Measurements from ENCODE around the gene CACNA1S. TPM values are rescaled to one million over a fixed set of nuclear protein-coding genes. Genes with fewer than 3 reads are reported as not detected.

Gene CACNA1S
- total RNA-seq, 1 donor from 2014 or later, result not detected

GRCh38 chr1:201065686-201066085, 46.5 kb downstream of the CACNA1S start:
- peaks cover 2% of the 10 kb centered on the region for H3K27me3 Mint-ChIP-seq (ENCODE audit: low read depth)
- no peak overlapping the region for H3K27ac Mint-ChIP-seq
- H3K9me3 Mint-ChIP-seq, result no peaks in the 10 kb centered on the region
- peaks cover 5% of the 10 kb centered on the region for H3K4me1 Mint-ChIP-seq
- no peak overlapping the region for H3K4me3 Mint-ChIP-seq
- no peak for DNase-seq (ENCODE audit: low spot score in 2 of 2, unreplicated experiment in 2 of 2)
- no peaks in the 10 kb centered on the region for H3K36me3 Mint-ChIP-seq
- TF ChIP-seq CTCF (IDR thresholded peaks at IDR 0.05; ENCODE audit: unreplicated experiment), result no peak

DNA sequence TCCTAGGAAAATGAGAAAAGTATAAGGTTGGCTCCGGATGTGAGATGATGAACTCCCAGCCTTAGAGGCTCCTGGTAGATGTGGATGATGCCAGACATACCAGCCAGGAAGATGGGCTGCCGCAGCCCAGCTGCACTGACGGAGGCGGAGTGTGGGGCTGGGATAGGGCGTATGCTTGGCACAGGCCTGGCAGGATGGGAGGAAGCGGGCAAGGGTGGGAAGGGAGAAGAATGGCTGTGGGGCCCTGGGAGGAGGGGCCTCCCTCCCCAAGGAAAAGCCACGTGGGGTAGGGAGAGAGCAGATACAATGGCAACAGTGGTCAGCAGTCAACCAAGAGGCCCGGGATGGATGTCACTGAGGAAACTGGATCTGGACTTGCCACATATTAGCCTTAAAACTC, 47.4 kb downstream of the CACNA1S start:
- Mint-ChIP-seq H3K9me3 (no peaks in the 10 kb centered on the region), H3K27ac (no peak overlapping the region), H3K27me3 (ENCODE audit: low read depth) (no peaks in the 10 kb centered on the region), H3K4me1 (peaks cover 12% of the 10 kb centered on the region), H3K36me3 (no peaks in the 10 kb centered on the region), H3K4me3 (no peak overlapping the region)
- DNase-seq (ENCODE audit: low spot score in 2 of 2, unreplicated experiment in 2 of 2), result no peak
- TF ChIP-seq CTCF (IDR thresholded peaks at IDR 0.05; ENCODE audit: unreplicated experiment), result no peak

DNA sequence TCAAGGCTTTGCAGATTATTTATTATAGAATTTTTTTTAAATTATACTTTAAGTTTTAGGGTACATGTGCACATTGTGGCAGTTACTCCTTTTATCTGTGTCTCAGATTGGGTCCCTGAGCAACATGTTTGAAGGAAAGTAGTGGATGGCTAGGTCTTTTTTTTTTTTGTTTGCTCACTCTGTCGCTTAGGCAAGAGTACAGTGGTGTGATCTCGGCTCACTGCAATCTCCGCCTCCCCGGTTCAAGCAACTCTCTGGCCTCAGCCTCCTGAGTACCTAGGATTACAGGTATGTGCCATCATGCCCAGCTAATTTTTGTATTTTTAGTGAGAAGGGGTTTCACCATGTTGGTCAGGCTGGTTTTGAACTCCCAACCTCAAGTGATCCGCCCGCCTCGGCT, 49.1 kb downstream of the CACNA1S start:
- no peaks in the 10 kb centered on the region for H3K9me3 Mint-ChIP-seq
- peaks cover 3% of the 10 kb centered on the region for H3K27me3 Mint-ChIP-seq (ENCODE audit: low read depth)
- peaks cover 18% of the 10 kb centered on the region for H3K4me1 Mint-ChIP-seq
- no peak overlapping the region for H3K27ac Mint-ChIP-seq
- no peak for TF ChIP-seq CTCF (IDR thresholded peaks at IDR 0.05; ENCODE audit: unreplicated experiment)
- H3K4me3 Mint-ChIP-seq, result no peak overlapping the region
- DNase-seq (ENCODE audit: low spot score in 2 of 2, unreplicated experiment in 2 of 2), result no peak
- no peaks in the 10 kb centered on the region for H3K36me3 Mint-ChIP-seq

DNA sequence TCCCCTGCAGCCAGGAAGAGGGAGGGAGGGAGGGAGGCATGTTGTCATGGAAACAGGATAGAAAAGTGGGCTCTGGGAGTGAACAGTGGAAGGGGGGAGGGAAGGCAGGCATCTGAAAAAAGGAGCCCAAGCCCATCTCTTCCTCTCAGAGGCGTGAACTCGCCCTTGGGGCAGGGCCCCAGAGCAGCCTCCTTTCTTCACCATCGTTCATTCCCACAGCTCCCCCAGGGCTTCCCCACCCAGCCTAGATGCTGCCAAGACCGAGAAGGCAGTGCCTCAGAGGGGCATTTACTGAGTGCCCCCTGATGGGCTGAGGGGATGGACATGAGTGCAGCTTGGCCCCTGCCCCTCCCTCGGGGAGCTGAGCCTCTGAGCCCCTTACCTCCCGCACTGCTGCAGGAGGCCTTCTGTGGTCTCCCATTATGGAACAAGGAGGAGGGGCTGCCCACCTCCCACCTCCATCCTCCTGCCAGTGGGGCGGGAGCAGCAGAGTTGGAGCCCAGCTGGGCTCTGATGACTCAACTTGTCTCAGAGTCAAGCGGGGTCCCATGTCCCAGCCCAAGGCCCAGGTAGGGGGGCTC, 49.6 kb downstream of the CACNA1S start:
- peaks cover 18% of the 10 kb centered on the region for H3K4me1 Mint-ChIP-seq
- no peaks in the 10 kb centered on the region for H3K9me3 Mint-ChIP-seq
- no peak for DNase-seq (ENCODE audit: low spot score in 2 of 2, unreplicated experiment in 2 of 2)
- no peak overlapping the region for H3K27ac Mint-ChIP-seq
- no peak overlapping the region for H3K4me3 Mint-ChIP-seq
- no peaks in the 10 kb centered on the region for H3K36me3 Mint-ChIP-seq
- no peak for TF ChIP-seq CTCF (IDR thresholded peaks at IDR 0.05; ENCODE audit: unreplicated experiment)
- peaks cover 3% of the 10 kb centered on the region for H3K27me3 Mint-ChIP-seq (ENCODE audit: low read depth)

DNA sequence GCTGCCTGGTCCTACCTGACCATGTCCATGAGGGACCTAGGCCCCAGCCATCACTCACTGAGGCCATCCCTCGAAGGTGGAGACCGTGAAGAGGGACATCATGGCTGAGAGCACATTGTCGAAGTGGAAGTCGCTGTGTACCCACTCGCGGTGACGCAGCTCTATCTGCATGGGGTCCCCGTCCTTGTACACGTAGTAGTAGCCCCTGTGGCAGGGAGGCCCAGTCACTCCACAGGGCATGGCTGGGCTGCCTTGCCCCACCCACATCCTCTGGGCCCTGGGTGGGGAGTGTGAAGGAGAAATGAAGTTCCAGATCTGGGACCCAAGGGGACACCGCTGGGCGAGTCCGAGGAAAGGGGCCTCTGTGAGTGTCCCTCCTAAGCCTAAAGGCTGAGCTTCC, 50.3 kb downstream of the CACNA1S start:
- no peak for DNase-seq (ENCODE audit: low spot score in 2 of 2, unreplicated experiment in 2 of 2)
- no peak for TF ChIP-seq CTCF (IDR thresholded peaks at IDR 0.05; ENCODE audit: unreplicated experiment)
- H3K27ac Mint-ChIP-seq, result no peak overlapping the region
- H3K27me3 Mint-ChIP-seq (ENCODE audit: low read depth), result peaks cover 5% of the 10 kb centered on the region
- no peaks in the 10 kb centered on the region for H3K36me3 Mint-ChIP-seq
- H3K4me3 Mint-ChIP-seq, result no peak overlapping the region
- H3K4me1 Mint-ChIP-seq, result peaks cover 18% of the 10 kb centered on the region
- no peaks in the 10 kb centered on the region for H3K9me3 Mint-ChIP-seq

DNA sequence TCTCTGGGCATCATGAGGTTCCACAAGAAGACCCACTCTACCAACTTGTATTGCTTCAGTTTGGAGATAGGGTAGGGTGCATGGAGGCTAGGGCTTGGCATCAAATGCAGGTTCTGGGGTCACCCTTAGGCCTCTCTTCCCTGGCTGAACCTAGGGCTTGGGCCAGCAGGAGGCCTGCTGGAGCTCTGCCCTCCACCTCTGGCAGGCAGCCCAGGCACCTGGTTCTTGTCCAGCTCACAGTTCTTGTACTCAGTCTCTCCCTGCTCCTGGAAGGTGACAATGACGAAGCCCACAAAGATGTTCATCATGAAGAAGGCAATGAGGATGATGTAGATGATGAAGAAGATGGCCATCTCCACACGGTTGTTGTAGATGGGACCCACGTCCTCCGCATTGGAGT, 51.2 kb downstream of the CACNA1S start:
- no peak overlapping the region for H3K4me3 Mint-ChIP-seq
- peaks cover 24% of the 10 kb centered on the region for H3K4me1 Mint-ChIP-seq
- no peak overlapping the region for H3K27ac Mint-ChIP-seq
- no peak for TF ChIP-seq CTCF (IDR thresholded peaks at IDR 0.05; ENCODE audit: unreplicated experiment)
- no peak for DNase-seq (ENCODE audit: low spot score in 2 of 2, unreplicated experiment in 2 of 2)
- no peaks in the 10 kb centered on the region for H3K9me3 Mint-ChIP-seq
- H3K27me3 Mint-ChIP-seq (ENCODE audit: low read depth), result peaks cover 9% of the 10 kb centered on the region
- no peaks in the 10 kb centered on the region for H3K36me3 Mint-ChIP-seq

Measured in mesothelial cell of epicardium (in vitro differentiated cells).